Esophagus muscularis mucosa (tissue), 3 donors: ENCODE results near the gene MAD1L1.

Experiments used
- CTCF ChIP-seq, 3 experiments: fragments of 200-600 bp in 2 of 3; fragments of 450-650 bp in 1 of 3; sonication (generic) in 2 of 3; IDR thresholded peaks; one replicate each; pipeline ENCODE4 v1.5.1; 2017 to 2019; ENCODE audit warnings: antibody characterized with exemption in 3 of 3, mild to moderate bottlenecking in 2 of 3, moderate library complexity in 1 of 3
- POLR2A ChIP-seq: fragments of 450-650 bp; IDR thresholded peaks from one replicate; pipeline ENCODE4 v1.6.1; 2017; ENCODE audit warnings: antibody characterized with exemption, moderate library complexity, mild to moderate bottlenecking, low read depth

- no peak for TF ChIP-seq CTCF (IDR thresholded peaks at IDR 0.05)
- TF ChIP-seq POLR2A = no peak
These were observed 180.8 kb downstream of the MAD1L1 start for GRCh38 chr7:2051707-2052656.
